ENCODE results near the gene TPMT. TPM values are rescaled to one million over a fixed set of nuclear protein-coding genes. Genes with fewer than 3 reads are reported as not detected.

Gene TPMT
- total and polyA plus RNA-seq, 2 of the 13 experiments (the other 11 are each of a cell fraction or from before 2014, with no cell fraction given): 11.1 to 22.8 TPM

GRCh38 chr6:18122128-18123093 is 32.5 kb downstream of the TPMT start, which contains the start of gene NHLRC1 (continued):
- TF ChIP-seq BHLHE40 (IDR thresholded peaks at IDR 0.05; ENCODE audit: low read length) (peak; percentile 86), ZFP62 (CRISPR knock-in tag; IDR thresholded peaks at IDR 0.05) (no peak), NCOR1 (IDR thresholded peaks at IDR 0.05; ENCODE audit: borderline replicate concordance, low read length) (peak; percentile 92; the same call in 1 of the 2 replicates), MYNN (CRISPR knock-in tag; IDR thresholded peaks at IDR 0.05; ENCODE audit: low read depth) (peak; percentile 96), ATM (IDR thresholded peaks at IDR 0.05; ENCODE audit: borderline replicate concordance) (no peak), ZNF362 (CRISPR knock-in tag; IDR thresholded peaks at IDR 0.05; ENCODE audit: borderline replicate concordance) (peak; percentile 90), SP4 (CRISPR knock-in tag; IDR thresholded peaks at IDR 0.05) (peak; percentile 88; the same call in 1 of the 2 replicates), SMYD3 (CRISPR knock-in tag; IDR thresholded peaks at IDR 0.05) (peak; percentile 71; the same call in 1 of the 2 replicates), ZSCAN22 (CRISPR knock-in tag; IDR thresholded peaks at IDR 0.05) (peak; percentile 60; the same call in 1 of the 2 replicates), SMARCC2 (IDR thresholded peaks at IDR 0.05) (no peak), MLXIP (CRISPR knock-in tag; IDR thresholded peaks at IDR 0.05; ENCODE audit: borderline replicate concordance) (no peak), REPIN1 (CRISPR knock-in tag; IDR thresholded peaks at IDR 0.05; ENCODE audit: borderline replicate concordance, low read depth) (peak; percentile 100), CBX1 (IDR thresholded peaks at IDR 0.05; ENCODE audit: low read depth) (peak; percentile 98), FOXJ3 (CRISPR knock-in tag; IDR thresholded peaks at IDR 0.05; ENCODE audit: borderline replicate concordance) (no peak; the same call in 1 of the 2 replicates), SRSF9 (IDR thresholded peaks at IDR 0.05; ENCODE audit: borderline replicate concordance, insufficient read depth, low read depth, low read length, poor library complexity, severe bottlenecking) (no peak), ZNF333 (CRISPR knock-in tag; IDR thresholded peaks at IDR 0.05; ENCODE audit: borderline replicate concordance) (peak; percentile 95), HCFC1 (IDR thresholded peaks at IDR 0.05; ENCODE audit: low read depth, low read length) (no peak; the same call in 1 of the 2 replicates)
- TF ChIP-seq, protein P1, sequence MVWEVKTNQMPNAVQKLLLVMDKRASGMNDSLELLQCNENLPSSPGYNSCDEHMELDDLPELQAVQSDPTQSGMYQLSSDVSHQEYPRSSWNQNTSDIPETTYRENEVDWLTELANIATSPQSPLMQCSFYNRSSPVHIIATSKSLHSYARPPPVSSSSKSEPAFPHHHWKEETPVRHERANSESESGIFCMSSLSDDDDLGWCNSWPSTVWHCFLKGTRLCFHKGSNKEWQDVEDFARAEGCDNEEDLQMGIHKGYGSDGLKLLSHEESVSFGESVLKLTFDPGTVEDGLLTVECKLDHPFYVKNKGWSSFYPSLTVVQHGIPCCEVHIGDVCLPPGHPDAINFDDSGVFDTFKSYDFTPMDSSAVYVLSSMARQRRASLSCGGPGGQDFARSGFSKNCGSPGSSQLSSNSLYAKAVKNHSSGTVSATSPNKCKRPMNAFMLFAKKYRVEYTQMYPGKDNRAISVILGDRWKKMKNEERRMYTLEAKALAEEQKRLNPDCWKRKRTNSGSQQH (CRISPR knock-in tag; IDR thresholded peaks at IDR 0.05; ENCODE audit: low read depth): 0 out of 2 replicates have a peak, but pooled peaks have one; percentile 80
- TF ChIP-seq, protein P2, sequence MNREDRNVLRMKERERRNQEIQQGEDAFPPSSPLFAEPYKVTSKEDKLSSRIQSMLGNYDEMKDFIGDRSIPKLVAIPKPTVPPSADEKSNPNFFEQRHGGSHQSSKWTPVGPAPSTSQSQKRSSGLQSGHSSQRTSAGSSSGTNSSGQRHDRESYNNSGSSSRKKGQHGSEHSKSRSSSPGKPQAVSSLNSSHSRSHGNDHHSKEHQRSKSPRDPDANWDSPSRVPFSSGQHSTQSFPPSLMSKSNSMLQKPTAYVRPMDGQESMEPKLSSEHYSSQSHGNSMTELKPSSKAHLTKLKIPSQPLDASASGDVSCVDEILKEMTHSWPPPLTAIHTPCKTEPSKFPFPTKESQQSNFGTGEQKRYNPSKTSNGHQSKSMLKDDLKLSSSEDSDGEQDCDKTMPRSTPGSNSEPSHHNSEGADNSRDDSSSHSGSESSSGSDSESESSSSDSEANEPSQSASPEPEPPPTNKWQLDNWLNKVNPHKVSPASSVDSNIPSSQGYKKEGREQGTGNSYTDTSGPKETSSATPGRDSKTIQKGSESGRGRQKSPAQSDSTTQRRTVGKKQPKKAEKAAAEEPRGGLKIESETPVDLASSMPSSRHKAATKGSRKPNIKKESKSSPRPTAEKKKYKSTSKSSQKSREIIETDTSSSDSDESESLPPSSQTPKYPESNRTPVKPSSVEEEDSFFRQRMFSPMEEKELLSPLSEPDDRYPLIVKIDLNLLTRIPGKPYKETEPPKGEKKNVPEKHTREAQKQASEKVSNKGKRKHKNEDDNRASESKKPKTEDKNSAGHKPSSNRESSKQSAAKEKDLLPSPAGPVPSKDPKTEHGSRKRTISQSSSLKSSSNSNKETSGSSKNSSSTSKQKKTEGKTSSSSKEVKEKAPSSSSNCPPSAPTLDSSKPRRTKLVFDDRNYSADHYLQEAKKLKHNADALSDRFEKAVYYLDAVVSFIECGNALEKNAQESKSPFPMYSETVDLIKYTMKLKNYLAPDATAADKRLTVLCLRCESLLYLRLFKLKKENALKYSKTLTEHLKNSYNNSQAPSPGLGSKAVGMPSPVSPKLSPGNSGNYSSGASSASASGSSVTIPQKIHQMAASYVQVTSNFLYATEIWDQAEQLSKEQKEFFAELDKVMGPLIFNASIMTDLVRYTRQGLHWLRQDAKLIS (CRISPR knock-in tag; IDR thresholded peaks at IDR 0.05): peak; percentile 15; the same call in 1 of the 2 replicates

Measured in HepG2 (cell line).